ENCODE results near the gene GVQW3. TPM values are rescaled to one million over a fixed set of nuclear protein-coding genes. Genes with fewer than 3 reads are reported as not detected.

GVQW3 gene
- total RNA-seq, 1 experiment from 2014 or later = 7.7 TPM

- TF ChIP-seq PRDM15 (CRISPR knock-in tag; IDR thresholded peaks at IDR 0.05) = no peak
These were observed 46.2 kb upstream of the GVQW3 start (continued) for GRCh38 chr11:76334826-76335389.

- no peak for DNase-seq (ENCODE audit: low spot score)
- CTCF ChIA-PET = no interaction called here
- H3K36me3 Mint-ChIP-seq = peaks cover 30% of the 10 kb centered on the region
- no peak for ATAC-seq
- H3K27ac Mint-ChIP-seq = no peak overlapping the region
- no peaks in the 10 kb centered on the region for H3K4me1 Mint-ChIP-seq
- POLR2A ChIA-PET = no interaction called here
- H3K9me3 Mint-ChIP-seq = peaks cover 39% of the 10 kb centered on the region
- peaks cover 5% of the 10 kb centered on the region for H3K27me3 Mint-ChIP-seq (ENCODE audit: low read depth)
- H3K4me3 Mint-ChIP-seq = no peak overlapping the region
- no peak for TF ChIP-seq IRF2 (CRISPR knock-in tag; IDR thresholded peaks at IDR 0.05; ENCODE audit: borderline replicate concordance, low read depth)
- TF ChIP-seq GRHL2 (CRISPR knock-in tag; IDR thresholded peaks at IDR 0.05; ENCODE audit: insufficient replicate concordance, severe bottlenecking) = no peak
- no peak for TF ChIP-seq ZNF281 (CRISPR knock-in tag; IDR thresholded peaks at IDR 0.05)
- no peak for TF ChIP-seq ARID4B (CRISPR knock-in tag; IDR thresholded peaks at IDR 0.05; ENCODE audit: borderline replicate concordance)
- no peak for TF ChIP-seq E2F5 (CRISPR knock-in tag; IDR thresholded peaks at IDR 0.05)
- no peak for TF ChIP-seq AR (CRISPR knock-in tag; IDR thresholded peaks at IDR 0.05)
These were observed 45.3 kb upstream of the GVQW3 start for GRCh38 chr11:76335842-76336241.

Data from WTC11 (cell line).